ENCODE data around the gene SLC25A42. TPM values are rescaled to one million over a fixed set of nuclear protein-coding genes. Genes with fewer than 3 reads are reported as not detected.

SLC25A42 gene
- total RNA-seq, 1 donor from 2014 or later, result 2.8 TPM

- DNase-seq (ENCODE audit: low read depth), result no peak
- TF ChIP-seq, protein P1, sequence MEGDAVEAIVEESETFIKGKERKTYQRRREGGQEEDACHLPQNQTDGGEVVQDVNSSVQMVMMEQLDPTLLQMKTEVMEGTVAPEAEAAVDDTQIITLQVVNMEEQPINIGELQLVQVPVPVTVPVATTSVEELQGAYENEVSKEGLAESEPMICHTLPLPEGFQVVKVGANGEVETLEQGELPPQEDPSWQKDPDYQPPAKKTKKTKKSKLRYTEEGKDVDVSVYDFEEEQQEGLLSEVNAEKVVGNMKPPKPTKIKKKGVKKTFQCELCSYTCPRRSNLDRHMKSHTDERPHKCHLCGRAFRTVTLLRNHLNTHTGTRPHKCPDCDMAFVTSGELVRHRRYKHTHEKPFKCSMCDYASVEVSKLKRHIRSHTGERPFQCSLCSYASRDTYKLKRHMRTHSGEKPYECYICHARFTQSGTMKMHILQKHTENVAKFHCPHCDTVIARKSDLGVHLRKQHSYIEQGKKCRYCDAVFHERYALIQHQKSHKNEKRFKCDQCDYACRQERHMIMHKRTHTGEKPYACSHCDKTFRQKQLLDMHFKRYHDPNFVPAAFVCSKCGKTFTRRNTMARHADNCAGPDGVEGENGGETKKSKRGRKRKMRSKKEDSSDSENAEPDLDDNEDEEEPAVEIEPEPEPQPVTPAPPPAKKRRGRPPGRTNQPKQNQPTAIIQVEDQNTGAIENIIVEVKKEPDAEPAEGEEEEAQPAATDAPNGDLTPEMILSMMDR (IDR thresholded peaks at IDR 0.05; ENCODE audit: insufficient read depth, low read length, poor library complexity, severe bottlenecking), result no peak
- Histone ChIP-seq H3K36me3 (ENCODE audit: control insufficient read depth, insufficient read depth, low read length) (no peaks in the 10 kb centered on the region), H3K27me3 (ENCODE audit: control insufficient read depth, insufficient read depth, low read length) (no peaks in the 10 kb centered on the region), H3K4me3 (ENCODE audit: low read depth, low read length) (no peak overlapping the region)
Measured at GRCh38 chr19:19043481-19043880, 20.3 kb upstream of the SLC25A42 start.

- TF ChIP-seq, protein P1 (IDR thresholded peaks at IDR 0.05; ENCODE audit: insufficient read depth, low read length, poor library complexity, severe bottlenecking), result no peak
- no peak overlapping the region for H3K4me3 ChIP-seq (ENCODE audit: low read depth, low read length)
- DNase-seq (ENCODE audit: low read depth), result no peak
- no peaks in the 10 kb centered on the region for H3K36me3 ChIP-seq (ENCODE audit: control insufficient read depth, insufficient read depth, low read length)
- no peaks in the 10 kb centered on the region for H3K27me3 ChIP-seq (ENCODE audit: control insufficient read depth, insufficient read depth, low read length)
Measured at GRCh38 chr19:19043881-19044280, 19.9 kb upstream of the SLC25A42 start.

DNA sequence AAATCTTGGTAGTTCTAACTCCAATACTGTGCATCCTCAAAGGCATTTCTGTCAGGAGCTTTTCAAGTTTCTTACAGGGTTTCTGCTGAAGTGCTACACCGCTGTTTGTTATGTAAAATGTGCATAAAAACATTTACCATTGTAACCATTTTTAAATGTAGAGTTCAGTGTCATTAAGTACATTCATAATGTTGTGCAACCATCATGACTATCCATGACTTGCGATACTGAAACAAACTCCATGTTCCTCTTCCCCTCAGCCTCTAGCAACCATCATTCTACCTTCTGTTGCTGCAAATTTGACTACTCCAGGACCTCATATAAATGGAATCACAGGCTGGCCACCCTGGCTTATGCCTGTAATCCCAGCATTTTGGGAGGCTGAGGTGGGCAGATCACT is 14.4 kb upstream of the SLC25A42 start:
- no peak overlapping the region for H3K4me3 ChIP-seq (ENCODE audit: low read depth, low read length)
- no peak for DNase-seq (ENCODE audit: low read depth)
- peaks cover 1% of the 10 kb centered on the region for H3K36me3 ChIP-seq (ENCODE audit: control insufficient read depth, insufficient read depth, low read length)
- TF ChIP-seq, protein P1 (IDR thresholded peaks at IDR 0.05; ENCODE audit: insufficient read depth, low read length, poor library complexity, severe bottlenecking), result no peak
- no peaks in the 10 kb centered on the region for H3K27me3 ChIP-seq (ENCODE audit: control insufficient read depth, insufficient read depth, low read length)

GRCh38 chr19:19050104-19050503 is 13.7 kb upstream of the SLC25A42 start:
- DNase-seq (ENCODE audit: low read depth), result no peak
- TF ChIP-seq, protein P1 (IDR thresholded peaks at IDR 0.05; ENCODE audit: insufficient read depth, low read length, poor library complexity, severe bottlenecking), result no peak
- no peak overlapping the region for H3K4me3 ChIP-seq (ENCODE audit: low read depth, low read length)
- H3K27me3 ChIP-seq (ENCODE audit: control insufficient read depth, insufficient read depth, low read length), result no peaks in the 10 kb centered on the region
- peaks cover 1% of the 10 kb centered on the region for H3K36me3 ChIP-seq (ENCODE audit: control insufficient read depth, insufficient read depth, low read length)

- Histone ChIP-seq H3K4me3 (ENCODE audit: low read depth, low read length) (no peak overlapping the region), H3K36me3 (ENCODE audit: control insufficient read depth, insufficient read depth, low read length) (peaks cover 1% of the 10 kb centered on the region), H3K27me3 (ENCODE audit: control insufficient read depth, insufficient read depth, low read length) (no peaks in the 10 kb centered on the region)
- no peak for DNase-seq (ENCODE audit: low read depth)
- TF ChIP-seq, protein P1 (IDR thresholded peaks at IDR 0.05; ENCODE audit: insufficient read depth, low read length, poor library complexity, severe bottlenecking), result no peak
Measured at GRCh38 chr19:19050731-19051130, 13.1 kb upstream of the SLC25A42 start.

- Histone ChIP-seq H3K27me3 (ENCODE audit: control insufficient read depth, insufficient read depth, low read length) (no peaks in the 10 kb centered on the region), H3K4me3 (ENCODE audit: low read depth, low read length) (no peak overlapping the region), H3K36me3 (ENCODE audit: control insufficient read depth, insufficient read depth, low read length) (peaks cover 1% of the 10 kb centered on the region)
- TF ChIP-seq, protein P1 (IDR thresholded peaks at IDR 0.05; ENCODE audit: insufficient read depth, low read length, poor library complexity, severe bottlenecking), result no peak
- DNase-seq (ENCODE audit: low read depth), result no peak
Measured at GRCh38 chr19:19051478-19052213, 12.1 kb upstream of the SLC25A42 start.

Data from kidney epithelial cell (primary cell).